ENCODE measurements around the gene POMGNT1.

DNA sequence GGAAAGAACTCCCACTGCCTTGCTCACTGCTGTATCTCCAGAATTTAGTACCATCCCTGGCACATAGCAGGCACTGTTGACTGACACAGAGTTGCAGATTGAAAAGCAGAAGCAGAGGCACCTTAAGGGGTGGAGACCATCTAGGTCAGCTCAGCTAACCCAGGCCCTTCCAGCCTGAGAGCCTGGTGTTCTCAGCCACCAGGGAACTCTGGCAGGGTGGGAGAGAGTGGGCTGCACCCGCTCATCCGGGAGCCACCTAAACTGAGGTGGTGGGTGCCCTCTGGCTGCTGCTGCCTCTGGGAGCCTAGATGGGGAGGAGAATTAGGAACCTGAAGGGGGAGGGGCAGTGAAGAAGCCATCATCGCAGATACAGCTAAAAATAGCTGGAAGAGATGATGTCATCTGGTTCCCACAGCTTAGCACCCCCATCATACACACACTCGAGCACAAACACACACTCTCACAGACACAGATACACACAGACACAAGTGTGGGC lies 24.8 kb downstream of the POMGNT1 start:
- TF ChIP-seq EZH2 (IDR thresholded peaks at IDR 0.05; ENCODE audit: borderline replicate concordance, insufficient read depth, low read length, poor library complexity, severe bottlenecking) (no peak), POLR2AphosphoS5 (IDR thresholded peaks at IDR 0.05) (no peak), RAD21 (conservative IDR thresholded peaks at IDR 0.05) (peak; percentile 62), SMC3 (conservative IDR thresholded peaks at IDR 0.05; ENCODE audit: poor library complexity) (peak; percentile 69), TAF1 (IDR thresholded peaks at IDR 0.05; ENCODE audit: low read depth) (no peak)
- TF ChIP-seq, protein P1, sequence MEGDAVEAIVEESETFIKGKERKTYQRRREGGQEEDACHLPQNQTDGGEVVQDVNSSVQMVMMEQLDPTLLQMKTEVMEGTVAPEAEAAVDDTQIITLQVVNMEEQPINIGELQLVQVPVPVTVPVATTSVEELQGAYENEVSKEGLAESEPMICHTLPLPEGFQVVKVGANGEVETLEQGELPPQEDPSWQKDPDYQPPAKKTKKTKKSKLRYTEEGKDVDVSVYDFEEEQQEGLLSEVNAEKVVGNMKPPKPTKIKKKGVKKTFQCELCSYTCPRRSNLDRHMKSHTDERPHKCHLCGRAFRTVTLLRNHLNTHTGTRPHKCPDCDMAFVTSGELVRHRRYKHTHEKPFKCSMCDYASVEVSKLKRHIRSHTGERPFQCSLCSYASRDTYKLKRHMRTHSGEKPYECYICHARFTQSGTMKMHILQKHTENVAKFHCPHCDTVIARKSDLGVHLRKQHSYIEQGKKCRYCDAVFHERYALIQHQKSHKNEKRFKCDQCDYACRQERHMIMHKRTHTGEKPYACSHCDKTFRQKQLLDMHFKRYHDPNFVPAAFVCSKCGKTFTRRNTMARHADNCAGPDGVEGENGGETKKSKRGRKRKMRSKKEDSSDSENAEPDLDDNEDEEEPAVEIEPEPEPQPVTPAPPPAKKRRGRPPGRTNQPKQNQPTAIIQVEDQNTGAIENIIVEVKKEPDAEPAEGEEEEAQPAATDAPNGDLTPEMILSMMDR (IDR thresholded peaks at IDR 0.05; ENCODE audit: poor library complexity, severe bottlenecking), result peak; percentile 66
- TF ChIP-seq, protein P2, sequence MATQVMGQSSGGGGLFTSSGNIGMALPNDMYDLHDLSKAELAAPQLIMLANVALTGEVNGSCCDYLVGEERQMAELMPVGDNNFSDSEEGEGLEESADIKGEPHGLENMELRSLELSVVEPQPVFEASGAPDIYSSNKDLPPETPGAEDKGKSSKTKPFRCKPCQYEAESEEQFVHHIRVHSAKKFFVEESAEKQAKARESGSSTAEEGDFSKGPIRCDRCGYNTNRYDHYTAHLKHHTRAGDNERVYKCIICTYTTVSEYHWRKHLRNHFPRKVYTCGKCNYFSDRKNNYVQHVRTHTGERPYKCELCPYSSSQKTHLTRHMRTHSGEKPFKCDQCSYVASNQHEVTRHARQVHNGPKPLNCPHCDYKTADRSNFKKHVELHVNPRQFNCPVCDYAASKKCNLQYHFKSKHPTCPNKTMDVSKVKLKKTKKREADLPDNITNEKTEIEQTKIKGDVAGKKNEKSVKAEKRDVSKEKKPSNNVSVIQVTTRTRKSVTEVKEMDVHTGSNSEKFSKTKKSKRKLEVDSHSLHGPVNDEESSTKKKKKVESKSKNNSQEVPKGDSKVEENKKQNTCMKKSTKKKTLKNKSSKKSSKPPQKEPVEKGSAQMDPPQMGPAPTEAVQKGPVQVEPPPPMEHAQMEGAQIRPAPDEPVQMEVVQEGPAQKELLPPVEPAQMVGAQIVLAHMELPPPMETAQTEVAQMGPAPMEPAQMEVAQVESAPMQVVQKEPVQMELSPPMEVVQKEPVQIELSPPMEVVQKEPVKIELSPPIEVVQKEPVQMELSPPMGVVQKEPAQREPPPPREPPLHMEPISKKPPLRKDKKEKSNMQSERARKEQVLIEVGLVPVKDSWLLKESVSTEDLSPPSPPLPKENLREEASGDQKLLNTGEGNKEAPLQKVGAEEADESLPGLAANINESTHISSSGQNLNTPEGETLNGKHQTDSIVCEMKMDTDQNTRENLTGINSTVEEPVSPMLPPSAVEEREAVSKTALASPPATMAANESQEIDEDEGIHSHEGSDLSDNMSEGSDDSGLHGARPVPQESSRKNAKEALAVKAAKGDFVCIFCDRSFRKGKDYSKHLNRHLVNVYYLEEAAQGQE (IDR thresholded peaks at IDR 0.05; ENCODE audit: borderline replicate concordance), result peak; percentile 79

Data from neural cell (in vitro differentiated cells).